Heart left ventricle (tissue), 13 donors: ENCODE data around the gene DLG1.

Source experiments
- CTCF ChIP-seq, 12 donors: fragments of 200-600 bp; sonication (generic) in 4 of 12; IDR thresholded peaks; one replicate each; pipeline versions ENCODE4 v1.5.0 to v1.8.0; 2018 to 2022; ENCODE audit warnings: antibody characterized with exemption in 12 of 12, mild to moderate bottlenecking in 5 of 12
- POLR2A ChIP-seq, 2 donors: fragments of 450-650 bp; IDR thresholded peaks; one replicate each; pipeline ENCODE4 v1.6.1; 2017; ENCODE audit warnings: antibody characterized with exemption in 2 of 2, mild to moderate bottlenecking in 2 of 2, moderate library complexity in 2 of 2
- donor health status: ischemic (EF 13 %, LVEDD 7.1; RV severe dilation, severe dysfunction).
- donor health status: DM: no; HTN: yes; CAD: no.
- donor health status: DM: no; HTN: no; CAD: no.
- donor health status: ischemic (EF 25% LVEDD 6.9; RV normal size, moderate dysfunction).
- donor health status: ischemic (EF 25% LVEDD 5.7; RV mildly dilated, moderate dysfunction).
- donor health status: ischemic (EF 35%, LVEDD 5.7; RV mildly dilated, moderate dysfunction).
- donor health status: nonischemic (EF 11% LVEDD 7.7; RV severe dilation, severe dysfunction).
- donor health status: DM: yes; HTN: yes; CAD: no.
- donor health status: PGD.
- donor health status: ischemic (EF 29% LVEDD 5.4; RV normal size, mild dysfunction).
- donor health status: nonischemic (EF 23%, LVEDD 6.1; RV moderate dilation, normal function).

- TF ChIP-seq CTCF (IDR thresholded peaks at IDR 0.05): no peak
- no peak for TF ChIP-seq POLR2A (IDR thresholded peaks at IDR 0.05)
Observed at GRCh38 chr3:197320582-197320981, 22.2 kb upstream of the DLG1 start.
